NCI-H2171 treated with DMSO at 0.1 percent for 48 hours (cell line): Measurements from ENCODE around the gene TMEM143.
"Not testable (repeated sequence)": the region's sequence is repeated elsewhere in the genome, so short reads cannot be mapped to it uniquely, and the experiment has no call there.

Source experiments
- DNase-seq: peaks from one replicate; lab custom pipeline; 2025; lab: John Stamatoyannopoulos, UW

TMEM143 gene

GRCh38 chr19:48363810-48364597 is at the start of gene TMEM143, which contains the start of gene SYNGR4:
TMEM143 (minus strand) TSS chr19:48363940; CDS start chr19:48363920, 20 bp downstream.
SYNGR4 (plus strand) TSS chr19:48364367; CDS start chr19:48365843, 1,476 bp downstream.
- DNase-seq = peak; percentile 100

GRCh38 chr19:48405850-48406249 is 42.1 kb upstream of the TMEM143 start:
- DNase-seq = no peak

GRCh38 chr19:48405010-48405659 is 41.4 kb upstream of the TMEM143 start:
- DNase-seq = no peak

DNA sequence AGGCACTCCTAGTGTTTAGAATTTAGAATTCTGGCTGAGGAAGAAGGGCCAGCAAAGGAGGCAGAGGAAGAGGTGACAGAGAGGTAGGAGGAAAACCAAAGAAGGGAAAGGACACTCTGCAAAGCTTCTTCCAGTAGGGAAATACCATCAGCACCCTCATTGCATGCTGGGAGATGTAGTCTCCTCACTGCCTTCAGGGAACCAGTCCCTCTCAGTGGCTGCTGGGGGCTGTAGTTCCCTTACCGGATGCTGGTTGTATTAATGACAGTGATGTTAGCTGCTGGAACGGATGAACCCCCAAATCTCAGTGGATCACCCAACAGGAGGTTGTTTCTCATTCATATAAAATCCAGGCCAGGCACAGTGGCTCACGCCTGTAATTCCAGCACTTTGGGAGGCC is 39.9 kb upstream of the TMEM143 start:
- DNase-seq = peak; percentile 75

GRCh38 chr19:48401287-48401686 is 37.5 kb upstream of the TMEM143 start:
- DNase-seq = no peak

GRCh38 chr19:48400018-48400742 is 36.4 kb upstream of the TMEM143 start:
- DNase-seq = peak; percentile 29

- DNase-seq = peak; percentile 76
Measured at GRCh38 chr19:48398375-48399235, 34.9 kb upstream of the TMEM143 start.

GRCh38 chr19:48398102-48398374 is 34.3 kb upstream of the TMEM143 start:
- DNase-seq = no peak

GRCh38 chr19:48397263-48398101 is 33.7 kb upstream of the TMEM143 start:
- DNase-seq = peak; percentile 26

DNA sequence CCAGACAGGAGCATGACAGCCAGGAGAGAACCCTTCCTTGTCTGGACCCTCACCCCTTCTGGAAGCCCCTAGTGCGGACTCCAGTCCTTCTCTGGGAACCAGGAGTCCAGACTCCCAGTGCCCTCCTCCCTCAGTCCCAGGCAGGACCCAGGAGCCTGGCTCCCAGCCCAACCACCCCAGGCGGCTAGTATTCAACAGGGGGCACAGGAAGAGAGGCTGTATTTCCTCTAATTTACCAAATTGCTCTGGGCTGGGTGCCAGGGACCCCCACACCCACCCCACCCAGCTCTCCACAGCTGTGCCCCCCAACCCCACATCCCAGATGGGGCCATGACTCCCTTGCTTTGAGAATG is 33.1 kb upstream of the TMEM143 start:
- no peak for DNase-seq

GRCh38 chr19:48396016-48396823 is 32.5 kb upstream of the TMEM143 start:
- no peak for DNase-seq

DNA sequence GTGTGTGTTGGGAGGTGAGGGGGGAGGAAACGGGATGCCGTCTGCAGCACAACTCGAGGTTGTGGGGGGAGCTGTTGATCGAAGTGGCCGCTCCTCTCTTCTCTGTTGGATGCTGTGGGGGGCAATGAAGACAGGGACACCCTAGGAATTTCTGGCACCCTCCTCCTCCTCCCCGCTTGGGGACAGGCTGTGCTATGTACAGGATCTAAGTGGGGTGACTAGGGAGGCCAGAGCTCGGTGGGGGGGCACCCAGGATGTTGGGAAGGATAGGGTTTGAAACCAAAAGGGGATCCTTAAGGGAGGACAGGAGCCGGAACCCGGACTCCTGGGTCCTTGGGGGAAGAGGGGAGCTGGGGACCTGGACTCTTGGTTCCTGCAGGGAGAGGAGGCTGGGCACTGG is 31.8 kb upstream of the TMEM143 start:
- no peak for DNase-seq

- DNase-seq = no peak
Measured at GRCh38 chr19:48395170-48395455, 31.4 kb upstream of the TMEM143 start.

- no peak for DNase-seq
Measured at GRCh38 chr19:48394331-48395169, 30.8 kb upstream of the TMEM143 start.

DNA sequence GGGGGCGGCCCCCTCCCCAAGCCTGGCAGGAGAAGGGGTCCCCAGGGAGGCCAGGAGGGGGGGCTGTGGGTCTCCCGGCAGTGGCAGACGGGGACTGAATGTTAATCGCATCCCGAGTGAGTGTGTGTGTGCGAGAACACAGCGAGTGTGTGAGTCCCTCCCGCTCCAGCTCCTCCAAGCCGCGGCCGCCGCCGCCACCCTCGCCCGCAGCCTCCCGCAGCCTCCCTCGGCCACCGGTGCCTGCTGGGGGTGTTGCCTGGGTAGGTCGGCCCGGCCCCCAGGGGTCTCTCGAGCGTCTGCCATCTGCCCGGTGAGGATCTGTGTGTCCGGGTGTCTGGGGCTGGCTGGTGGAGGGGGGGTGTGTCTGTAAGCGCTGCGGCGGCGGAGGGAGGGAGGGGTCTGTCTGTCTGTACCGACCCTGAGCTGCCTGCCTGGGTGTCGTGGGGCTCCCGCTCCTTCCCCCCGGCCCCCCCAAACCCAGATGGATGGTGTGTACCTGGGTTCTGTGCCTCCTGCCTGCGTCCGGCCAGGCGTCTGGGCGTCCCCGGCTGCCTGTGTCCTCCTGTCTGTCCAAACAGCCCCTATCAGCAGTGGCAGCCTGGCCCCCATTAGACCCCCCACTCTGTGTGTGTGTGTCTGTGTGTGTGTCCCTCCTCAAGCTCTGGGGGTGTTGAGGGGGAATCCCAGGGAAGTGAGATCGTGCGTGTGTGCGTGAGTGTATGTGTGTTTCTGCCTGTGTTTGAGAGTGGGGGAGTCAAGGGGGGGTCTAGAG is 30.0 kb upstream of the TMEM143 start, which contains the start of gene GRIN2D:
Gene GRIN2D (plus strand): TSS at position 110 of the 772 bp plus-strand sequence. CDS start 4,725 bp downstream, outside the sequence.
- DNase-seq = peak; percentile 65

DNA sequence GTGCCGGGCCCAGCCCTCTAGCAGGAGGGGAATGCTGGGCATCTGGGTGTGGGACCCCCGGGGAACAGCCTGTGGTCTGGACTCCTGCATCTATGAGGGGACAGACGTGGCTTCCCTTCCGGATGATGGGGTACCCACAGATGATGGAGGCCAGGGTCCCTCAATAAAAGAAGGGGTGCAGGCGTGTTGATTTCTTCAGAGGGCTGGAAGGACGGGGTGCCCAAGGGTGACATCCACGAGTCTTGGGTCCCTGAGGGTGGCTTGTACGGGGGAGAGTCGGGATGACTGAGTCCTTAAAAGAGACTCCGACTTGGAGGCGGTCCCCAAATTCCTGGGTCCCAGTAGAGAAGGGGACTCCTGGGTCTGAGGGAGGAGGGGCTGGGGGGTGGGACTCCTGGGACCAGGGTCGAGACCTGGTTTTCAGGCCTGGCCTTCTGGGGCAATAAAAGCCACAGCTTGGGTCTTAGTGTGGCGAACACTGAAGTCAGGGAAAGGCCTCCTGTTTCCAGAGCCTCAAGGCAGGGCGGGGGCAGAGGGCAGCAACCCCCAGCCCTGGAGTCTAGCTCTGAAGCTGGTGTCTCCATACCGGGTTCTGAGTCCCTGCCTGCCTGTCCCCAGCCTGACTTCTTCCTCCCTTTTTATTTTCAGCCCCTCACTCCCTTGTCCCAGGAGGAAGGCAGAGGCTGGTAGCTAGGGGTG is 29.3 kb upstream of the TMEM143 start:
- no peak for DNase-seq

DNA sequence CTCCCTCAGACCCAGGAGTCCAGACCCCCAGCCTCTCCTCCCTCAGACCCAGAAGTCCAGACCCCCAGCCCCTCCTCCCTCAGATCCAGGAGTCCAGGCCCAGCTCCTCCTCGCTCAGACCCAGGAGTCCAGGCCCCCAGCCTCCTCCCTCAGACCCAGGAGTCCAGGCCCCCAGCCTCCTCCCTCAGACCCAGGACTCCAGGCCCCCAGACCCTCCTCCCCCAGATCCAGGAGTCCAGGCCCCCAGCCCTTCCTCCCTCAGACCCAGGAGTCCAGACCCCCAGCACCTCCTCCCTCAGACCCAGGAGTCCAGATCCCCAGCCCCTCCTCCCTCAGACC is 28.2 kb upstream of the TMEM143 start:
- DNase-seq = not testable (repeated sequence)
